Left cardiac atrium (tissue), 4 donors: ENCODE measurements around the gene RORB. TPM values are rescaled to one million over a fixed set of nuclear protein-coding genes. Genes with fewer than 3 reads are reported as not detected.

Experiments used
- ATAC-seq, 2 donors: fragments of 200-7000 bp; cut with Tn5 transposase; one replicate each; pipeline ENCODE4 v1.9.1; 2020; ENCODE audit warnings: mild to moderate bottlenecking in 2 of 2, moderate library complexity in 2 of 2
- DNase-seq: peaks from one replicate; pipeline ENCODE4 v3.0.0-alpha.2; 2020
- intact Hi-C, 2 donors: fragments of 100-400 bp; cut with DNase I; formaldehyde crosslinking; loops; one replicate each; pipeline versions ENCODE4 v1.14.1 to v1.15.1; 2022 to 2023
- total RNA-seq, 2 donors: library from RNA; stranded (reverse); fragmentation: NEBNext Ultra II Directional; extraction: Animal tissue kit (Norgen Biotek cat#: 25700); gene quantifications; one replicate each; pipeline ENCODE4 v1.2.1, GENCODE V29; 2021
- donor health status: DM: no; HTN: yes; CAD: no.
- donor health status: DM: no; HTN: yes; CAD: no; lungs with severe emphysema.
- donor health status: DM: yes; HTN: yes; CAD: no.
- donor health status: Dilated cardiomyopathy.

RORB gene
- total RNA-seq, 2 donors from 2014 or later, result 1.2 to 3.2 TPM

GRCh38 chr9:74666625-74667316 lies 169.6 kb downstream of the RORB start:
- intact Hi-C loops, result no loop called here
- ATAC-seq (peak; percentile 23 to 88), DNase-seq (no peak)

- intact Hi-C loops, result no loop called here
- ATAC-seq, result no peak
- no peak for DNase-seq
Measured at GRCh38 chr9:74672237-74672636, 175.1 kb downstream of the RORB start.

- ATAC-seq (no peak), DNase-seq (no peak)
- intact Hi-C loops, result no loop called here
Measured at GRCh38 chr9:74674077-74674476, 176.9 kb downstream of the RORB start.

- no peak for DNase-seq
- peak in 1 of 2 donors; percentile 34 for ATAC-seq
- intact Hi-C loops, result no loop called here
Measured at GRCh38 chr9:74681906-74682305, 184.8 kb downstream of the RORB start.

- DNase-seq, result no peak
- intact Hi-C loops, result no loop called here
- ATAC-seq, result no peak
Measured at GRCh38 chr9:74683322-74683721, 186.2 kb downstream of the RORB start.

- ATAC-seq (no peak), DNase-seq (no peak)
- intact Hi-C loops, result no loop called here
Measured at GRCh38 chr9:74691058-74691457, 193.9 kb downstream of the RORB start.

GRCh38 chr9:74696520-74696919 lies 199.4 kb downstream of the RORB start:
- intact Hi-C loops, result no loop called here
- ATAC-seq, result no peak
- no peak for DNase-seq

DNA sequence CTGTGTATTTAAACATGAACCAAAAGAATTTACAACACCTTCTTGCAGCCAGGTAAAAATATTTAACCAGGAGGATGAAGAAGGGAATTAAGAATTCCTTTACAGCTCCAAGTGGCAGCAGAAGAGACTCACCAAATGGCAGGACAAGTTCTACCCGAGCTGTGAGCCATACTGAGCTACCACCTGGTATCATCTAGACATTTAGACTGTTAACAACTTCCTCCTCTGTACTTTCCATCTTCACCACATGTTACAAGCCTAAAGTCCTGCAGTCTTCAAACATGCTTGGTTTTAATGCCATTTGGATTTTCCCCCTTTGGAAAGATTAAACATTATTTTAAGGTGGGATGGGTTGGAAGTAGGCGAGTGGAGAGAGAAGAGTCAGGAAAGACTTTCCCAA lies 200.4 kb downstream of the RORB start:
- DNase-seq, result no peak
- intact Hi-C loops, result no loop called here
- ATAC-seq, result no peak

GRCh38 chr9:74711341-74711740 lies 214.2 kb downstream of the RORB start:
- intact Hi-C loops, result no loop called here
- ATAC-seq (no peak), DNase-seq (no peak)

GRCh38 chr9:74718709-74719108 lies 221.6 kb downstream of the RORB start:
- no peak for ATAC-seq
- intact Hi-C loops, result no loop called here
- no peak for DNase-seq

GRCh38 chr9:74719306-74719705 lies 222.2 kb downstream of the RORB start:
- ATAC-seq, result no peak
- intact Hi-C loops, result no loop called here
- no peak for DNase-seq

GRCh38 chr9:74721696-74722660 lies 224.8 kb downstream of the RORB start:
- intact Hi-C loops, result no loop called here
- no peak for DNase-seq
- ATAC-seq, result no peak

DNA sequence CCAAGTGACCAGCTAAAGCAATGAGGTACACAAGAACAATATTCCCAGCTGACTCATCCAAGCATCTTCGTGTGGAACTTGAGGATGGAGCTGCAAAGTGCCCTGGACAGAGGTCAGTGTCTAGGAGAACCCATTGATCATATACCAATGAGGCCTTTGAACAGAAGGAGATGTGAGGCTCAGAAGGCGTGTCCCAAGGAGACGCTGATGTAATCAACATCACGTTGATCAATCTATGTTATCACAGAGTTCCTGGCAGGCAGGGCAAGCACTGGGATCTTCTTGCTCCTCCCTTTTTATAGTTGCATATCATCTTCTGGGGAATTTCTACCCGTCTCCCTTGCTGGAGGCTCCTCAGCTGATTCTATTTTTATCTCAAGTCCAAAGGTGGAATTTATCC lies 227.2 kb downstream of the RORB start:
- no peak for DNase-seq
- intact Hi-C loops, result no loop called here
- no peak for ATAC-seq

DNA sequence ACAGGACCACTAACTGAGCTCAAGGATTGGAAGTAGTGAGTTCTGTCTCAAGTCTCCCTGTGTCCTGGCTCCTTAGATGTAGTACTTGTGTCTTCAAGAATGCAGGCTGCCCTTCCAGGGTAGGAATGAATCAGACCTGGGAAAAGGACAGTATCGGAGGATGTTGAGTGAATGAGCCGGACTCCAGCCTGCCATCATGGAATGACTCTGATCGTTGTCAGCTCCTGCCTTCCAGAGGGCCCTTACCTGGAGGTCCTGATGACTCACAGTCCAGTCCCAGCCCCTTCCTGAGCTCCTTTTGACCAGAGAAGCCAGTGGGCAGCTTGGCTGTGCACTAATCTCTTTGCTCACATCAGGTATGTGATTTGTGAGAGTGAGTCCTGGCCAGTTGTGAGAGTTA lies 229.4 kb downstream of the RORB start:
- intact Hi-C loops, result no loop called here
- DNase-seq (no peak), ATAC-seq (no peak)

DNA sequence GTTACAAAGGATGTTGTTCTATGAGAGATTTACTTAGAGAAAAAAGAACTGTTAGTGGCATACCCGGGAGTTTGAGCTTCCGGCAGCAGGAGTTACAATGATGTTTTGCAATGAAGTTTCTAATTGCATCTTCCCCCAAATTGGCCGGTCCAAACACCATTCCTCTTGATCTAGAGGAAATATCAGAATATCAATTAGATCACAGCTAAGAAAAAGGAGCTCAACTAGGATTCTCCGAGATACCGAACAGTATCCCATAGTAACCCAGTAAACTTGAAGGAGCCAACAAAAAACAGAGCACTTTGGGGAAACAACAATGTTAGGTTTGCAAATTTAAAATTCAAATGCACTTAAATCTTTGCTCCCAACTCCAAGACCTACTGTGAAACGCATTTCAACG lies 231.0 kb downstream of the RORB start:
- DNase-seq (no peak), ATAC-seq (no peak)
- intact Hi-C loops, result no loop called here

DNA sequence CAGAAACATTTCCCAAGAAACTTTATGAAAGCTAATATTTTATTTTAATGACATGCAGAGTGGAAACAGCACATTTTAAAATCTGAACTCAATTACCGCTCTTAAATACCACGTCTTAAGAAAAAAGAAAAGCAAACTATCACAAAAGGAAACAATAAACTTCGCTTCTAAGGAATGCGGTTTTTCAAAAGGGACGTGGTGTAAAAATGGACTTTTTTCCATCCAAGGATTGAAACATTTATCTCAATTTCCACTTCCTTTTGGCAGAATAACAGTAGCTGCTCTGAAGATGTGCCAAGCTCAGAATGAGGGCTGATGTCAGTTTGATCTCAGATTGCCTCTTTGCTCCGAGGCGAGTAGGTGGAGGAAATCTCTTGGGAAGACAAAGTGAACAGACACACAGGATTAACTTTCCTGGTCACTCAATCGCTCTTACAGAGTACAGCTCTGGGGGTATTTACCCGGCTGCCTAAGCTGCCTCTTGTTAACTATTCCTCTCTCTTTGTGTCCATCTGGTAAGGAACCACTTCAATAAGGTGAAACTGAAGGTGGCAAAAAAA lies 232.1 kb downstream of the RORB start:
- intact Hi-C loops, result no loop called here
- ATAC-seq, result no peak
- no peak for DNase-seq

GRCh38 chr9:74735761-74736160 lies 238.6 kb downstream of the RORB start:
- intact Hi-C loops, result no loop called here
- ATAC-seq (no peak), DNase-seq (no peak)

DNA sequence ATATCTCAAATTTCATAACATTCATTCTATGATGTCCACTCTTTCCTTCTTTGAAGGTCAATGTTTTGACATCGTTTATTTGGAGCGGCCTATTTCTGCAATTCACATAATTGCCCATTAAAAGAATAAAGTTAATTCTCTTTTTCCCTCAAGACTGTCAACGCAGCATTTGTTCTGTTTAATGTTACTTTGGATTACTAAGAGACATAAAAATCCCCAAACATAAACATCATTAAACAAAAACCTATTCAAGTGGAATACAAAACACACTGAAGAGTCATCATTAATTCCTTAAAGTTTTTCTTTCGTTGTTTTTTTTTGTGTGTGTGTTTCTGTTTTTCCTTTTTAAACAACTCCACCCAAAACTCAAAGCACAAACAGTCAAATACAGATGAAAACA lies 239.5 kb downstream of the RORB start:
- no peak for ATAC-seq

GRCh38 chr9:74742191-74742790 lies 245.2 kb downstream of the RORB start:
- ATAC-seq (no peak), DNase-seq (no peak)
- intact Hi-C loops, result no loop called here

More for the DNA sequence above, 239.5 kb downstream of the RORB start:
- DNase-seq, result no peak
- intact Hi-C loops, result no loop called here
